GM18511 (cell line): ENCODE measurements around the gene ARFGEF3.

Experiments
- ATAC-seq: cut with Tn5 transposase; IDR thresholded peaks from one replicate; pipeline ENCODE4 v1.9.1; 2021; ENCODE audit warnings: mild to moderate bottlenecking, moderate library complexity; ENCODE audit not compliant: unreplicated experiment

The ARFGEF3 gene

DNA sequence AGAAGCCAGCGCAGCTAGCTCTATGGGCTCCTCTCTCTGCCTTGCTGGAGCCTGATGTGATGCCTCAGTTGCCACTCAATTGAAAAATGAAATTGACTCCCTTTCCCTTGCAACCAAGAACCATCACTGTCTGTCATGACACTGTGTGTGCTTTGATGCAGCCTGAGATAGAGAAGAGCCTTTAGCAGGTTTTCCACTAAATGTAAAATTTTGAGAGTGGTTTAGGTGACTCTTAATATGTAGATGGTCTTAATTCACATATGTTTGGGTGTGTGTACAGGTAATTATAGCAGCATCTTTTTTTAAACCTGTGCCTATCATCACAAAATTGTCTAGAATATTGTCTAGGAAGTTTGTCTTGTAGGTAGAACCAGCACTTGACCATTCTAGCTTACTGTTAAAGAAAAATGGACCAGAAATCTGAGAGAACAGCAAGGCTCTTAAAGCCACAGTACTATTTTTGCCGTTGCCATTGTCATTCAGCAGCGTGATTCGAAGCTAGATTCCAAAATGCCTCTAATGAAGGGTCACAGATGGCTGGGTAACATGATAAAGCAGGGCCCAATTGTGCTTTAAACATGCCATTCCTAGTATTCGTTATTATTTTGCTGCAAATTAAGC, 1.3 kb downstream of the ARFGEF3 start:
- ATAC-seq: no peak

DNA sequence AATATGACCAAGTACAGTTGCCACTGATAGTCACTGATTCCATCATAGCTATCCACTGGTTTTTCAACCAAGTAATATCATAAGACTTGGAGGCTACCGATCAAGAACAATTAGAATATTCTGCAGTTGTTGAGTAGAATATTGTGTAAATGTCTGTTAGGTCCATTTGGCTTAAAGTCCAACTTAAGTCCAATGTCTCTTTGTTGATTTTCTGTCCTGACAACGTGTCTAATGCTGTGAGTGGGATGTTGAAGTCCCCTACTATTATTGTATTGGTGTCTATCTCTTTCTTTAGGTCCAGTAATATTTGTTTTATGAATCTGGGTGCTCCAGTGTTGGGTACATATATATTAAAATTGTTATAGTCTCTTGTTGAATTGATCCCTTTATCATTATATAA, 13.9 kb downstream of the ARFGEF3 start:
- ATAC-seq: no peak

DNA sequence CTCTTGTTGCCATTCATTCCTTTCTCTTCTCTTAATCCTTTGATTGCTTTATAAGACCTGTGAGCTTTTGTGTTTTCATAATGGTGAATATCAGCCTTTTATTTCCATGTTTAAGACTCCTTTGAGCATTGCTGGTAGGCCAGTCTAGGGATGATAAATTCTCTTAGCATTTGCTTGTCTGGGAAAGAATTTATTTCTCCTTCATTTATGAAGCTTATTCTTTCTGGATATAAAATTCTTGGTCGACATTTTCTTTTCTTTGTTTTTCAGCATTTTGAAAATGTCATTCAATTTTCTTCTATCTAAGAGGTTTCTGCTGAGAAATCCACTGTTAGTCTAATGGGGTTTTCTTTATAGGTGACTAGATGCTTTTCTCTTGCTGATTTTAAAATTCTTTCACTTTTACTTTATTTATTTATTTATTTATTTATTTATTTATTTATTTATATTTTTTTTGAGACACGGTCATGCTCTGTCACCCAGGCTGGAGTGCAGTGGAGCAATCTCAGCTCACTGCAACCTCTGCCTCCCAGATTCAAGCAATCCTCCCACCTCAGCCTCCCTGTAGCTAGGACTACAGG, 15.0 kb downstream of the ARFGEF3 start:
- no peak for ATAC-seq

DNA sequence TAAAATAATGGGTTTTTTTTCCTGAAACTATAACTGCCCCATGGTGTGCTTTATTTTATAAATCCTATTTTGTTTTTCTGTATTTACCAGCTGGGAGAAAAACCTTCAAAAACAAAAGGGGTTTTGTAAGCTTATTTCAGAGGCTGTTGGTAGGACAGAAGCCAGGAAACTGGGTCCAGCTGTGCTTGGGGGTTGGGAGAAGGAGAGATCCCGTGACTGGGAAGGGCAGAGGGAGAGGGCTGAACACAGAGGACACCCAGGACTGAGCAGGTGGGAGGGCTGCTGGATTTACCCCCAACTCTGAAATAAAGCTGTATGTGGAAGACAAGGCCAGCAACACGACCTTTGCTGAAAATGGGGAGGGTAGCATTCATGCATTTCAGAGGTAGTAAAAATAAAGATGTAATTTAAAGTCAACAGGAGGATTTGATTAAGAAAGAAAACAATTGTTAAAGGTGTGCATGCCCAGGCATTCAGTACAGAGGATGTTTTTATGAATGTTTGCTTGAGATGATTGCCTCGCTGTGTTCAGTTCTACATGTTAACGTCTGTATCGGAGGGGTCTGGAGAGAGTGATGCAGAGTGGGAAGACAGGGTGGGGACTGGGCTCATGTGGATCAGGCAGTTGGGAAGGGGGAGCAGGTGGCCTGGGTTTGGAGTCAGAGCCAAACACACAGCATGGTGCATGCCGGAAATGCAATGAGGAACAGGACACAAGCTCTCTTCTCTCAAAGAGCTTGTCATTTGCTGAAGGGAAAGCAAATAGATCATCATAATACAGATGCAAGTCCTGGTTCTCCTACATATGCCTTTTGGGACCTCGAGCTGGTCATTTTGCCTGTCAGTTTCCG, 21.4 kb downstream of the ARFGEF3 start:
- ATAC-seq: no peak

DNA sequence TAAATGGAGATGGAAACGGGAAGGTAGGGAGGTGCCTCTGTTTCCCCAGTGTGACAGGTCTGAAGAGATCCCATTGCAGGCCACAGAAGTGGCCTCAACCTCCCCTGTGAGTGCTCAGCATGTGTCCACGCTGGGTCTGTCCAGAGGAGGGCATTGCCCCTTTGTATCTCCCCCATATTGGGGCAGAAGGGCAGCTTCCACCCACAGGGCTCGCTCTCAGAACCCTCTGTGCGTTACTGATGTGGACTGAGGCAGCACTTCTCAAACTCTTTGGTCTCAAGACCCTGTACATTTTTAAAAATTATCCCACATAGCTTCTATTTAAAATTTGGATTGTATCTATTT, 22.0 kb downstream of the ARFGEF3 start:
- ATAC-seq: no peak

DNA sequence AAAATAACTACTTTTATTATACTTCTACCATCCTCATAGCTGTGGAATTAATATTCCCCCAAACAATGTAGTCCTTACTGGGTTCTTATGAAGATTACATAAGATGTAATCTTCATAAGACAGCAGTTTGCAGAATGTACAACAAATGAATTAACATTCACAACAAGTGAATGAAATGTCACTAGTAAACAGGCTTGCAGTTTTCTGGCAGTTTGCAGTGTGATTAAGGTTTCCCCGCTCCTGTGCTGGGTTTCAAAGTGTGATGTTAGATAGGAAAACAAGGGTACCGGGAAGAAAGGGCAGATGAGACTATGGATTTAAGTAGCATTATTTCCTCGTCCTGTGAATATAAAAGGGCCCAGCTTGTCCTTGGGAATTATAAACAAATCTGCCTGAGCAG, 22.5 kb downstream of the ARFGEF3 start:
- ATAC-seq: no peak

DNA sequence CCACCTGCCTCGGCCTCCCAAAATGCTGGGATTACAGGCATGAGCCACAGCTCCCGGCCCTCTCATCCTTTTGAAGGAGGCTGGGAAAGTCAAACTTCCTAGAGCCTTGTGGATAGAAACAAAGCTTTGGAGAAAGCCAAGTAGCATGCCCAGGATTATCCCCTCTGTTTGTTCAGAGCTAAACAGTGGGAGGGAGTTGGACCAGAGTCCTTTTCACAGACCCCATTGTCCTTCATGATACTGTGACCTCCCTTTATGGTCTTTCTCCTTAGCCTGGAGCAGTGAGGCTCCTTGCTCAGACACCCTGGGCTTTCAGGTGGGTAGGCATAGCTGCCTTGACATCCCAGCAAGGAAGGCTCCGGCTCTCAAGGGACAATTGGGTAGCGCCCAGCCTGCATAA, 25.4 kb downstream of the ARFGEF3 start:
- ATAC-seq: no peak

DNA sequence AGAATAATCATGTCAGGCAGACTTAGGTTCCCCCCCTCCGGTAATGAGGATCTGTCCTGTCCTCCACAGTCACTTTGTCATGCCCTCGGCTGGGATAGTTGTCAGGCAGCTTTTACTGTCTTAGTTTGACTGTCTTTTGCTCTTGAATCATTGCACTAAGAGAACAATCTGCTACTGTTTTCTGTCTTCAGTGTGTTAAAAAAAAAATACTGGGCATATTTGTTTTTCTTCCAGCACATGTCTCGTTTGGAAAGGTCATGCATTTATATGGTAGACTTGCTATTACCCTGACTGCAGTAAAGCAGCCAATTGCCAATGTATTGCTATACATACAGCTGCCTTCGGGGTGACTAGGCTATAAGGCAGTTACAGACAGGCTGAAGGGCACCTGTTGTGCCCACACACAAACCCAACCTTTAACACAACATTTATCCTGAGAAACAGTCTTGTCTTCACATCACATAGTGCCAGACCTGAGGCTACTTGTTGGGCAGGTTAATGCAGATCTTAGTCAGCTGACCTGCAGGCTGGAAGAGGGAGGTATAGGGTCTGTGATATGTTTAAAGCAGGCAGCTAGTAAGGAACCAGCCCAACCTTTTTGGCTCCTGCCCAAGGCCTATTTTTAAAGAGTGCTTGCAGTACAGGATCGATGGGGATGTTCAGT, 26.7 kb downstream of the ARFGEF3 start:
- no peak for ATAC-seq

DNA sequence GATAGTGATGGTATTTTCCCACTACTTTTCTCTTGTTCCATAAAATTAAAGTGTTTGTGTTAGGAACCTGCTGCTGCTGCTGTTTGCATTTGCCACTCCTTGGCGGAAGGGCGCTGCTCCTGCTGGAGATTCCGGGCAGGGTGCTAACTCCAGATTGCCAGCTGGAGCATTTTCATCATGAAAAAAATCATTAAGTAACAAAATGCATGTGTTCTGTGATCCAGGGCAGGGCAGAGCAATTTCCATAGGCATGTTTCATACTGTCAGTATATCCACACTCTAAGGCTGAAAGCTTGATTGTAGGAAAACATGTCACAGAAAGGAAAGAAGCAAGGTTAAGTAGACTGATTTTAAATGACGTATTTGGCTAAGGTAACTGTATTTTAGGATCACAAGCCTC, 32.5 kb downstream of the ARFGEF3 start:
- no peak for ATAC-seq

DNA sequence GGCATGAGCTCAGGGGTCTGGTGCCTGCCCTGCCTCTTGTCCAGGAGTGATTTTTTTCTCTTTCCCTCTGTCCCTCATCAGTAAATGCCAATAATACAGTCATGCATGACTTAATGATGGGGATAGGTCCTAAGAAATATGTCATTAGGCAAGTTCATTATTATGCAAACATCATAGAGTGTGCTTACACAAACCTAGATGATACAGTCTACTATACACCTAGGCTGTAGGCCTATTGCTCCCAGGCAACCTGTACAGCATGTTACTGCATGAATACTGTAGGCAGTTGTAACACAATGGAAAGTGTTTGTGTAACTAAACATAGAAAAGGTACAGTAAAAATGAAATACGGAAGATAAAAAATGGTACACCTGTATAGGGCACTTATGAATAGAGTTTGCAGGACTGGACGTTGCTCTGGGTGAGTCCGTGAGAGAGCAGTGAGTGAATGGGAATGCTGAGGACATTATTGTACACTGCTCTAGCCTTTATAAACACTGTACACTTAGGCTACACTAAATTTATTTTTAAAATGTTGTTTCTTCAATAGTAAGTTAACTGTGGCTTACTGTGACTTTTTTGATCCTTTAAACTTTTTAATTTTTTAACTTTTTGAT, 34.5 kb downstream of the ARFGEF3 start:
- no peak for ATAC-seq

DNA sequence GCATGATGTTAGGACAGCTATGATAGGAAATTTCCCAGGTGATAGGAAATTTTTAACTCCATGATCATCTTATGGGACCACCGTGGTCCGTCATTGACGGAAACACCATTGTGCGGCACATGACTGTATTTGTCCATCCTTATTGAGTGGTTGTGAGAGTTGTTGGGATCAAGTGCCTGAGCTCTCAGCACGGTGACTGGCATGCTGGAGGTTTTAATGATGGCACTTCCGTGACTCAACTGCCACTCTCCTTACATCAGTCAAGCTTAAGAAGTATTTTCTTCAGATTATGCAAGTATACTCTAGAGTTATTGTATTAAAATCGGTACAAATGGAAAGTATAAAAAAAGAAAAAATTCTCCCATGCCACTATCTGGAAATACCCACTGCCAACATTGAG, 35.8 kb downstream of the ARFGEF3 start:
- no peak for ATAC-seq

DNA sequence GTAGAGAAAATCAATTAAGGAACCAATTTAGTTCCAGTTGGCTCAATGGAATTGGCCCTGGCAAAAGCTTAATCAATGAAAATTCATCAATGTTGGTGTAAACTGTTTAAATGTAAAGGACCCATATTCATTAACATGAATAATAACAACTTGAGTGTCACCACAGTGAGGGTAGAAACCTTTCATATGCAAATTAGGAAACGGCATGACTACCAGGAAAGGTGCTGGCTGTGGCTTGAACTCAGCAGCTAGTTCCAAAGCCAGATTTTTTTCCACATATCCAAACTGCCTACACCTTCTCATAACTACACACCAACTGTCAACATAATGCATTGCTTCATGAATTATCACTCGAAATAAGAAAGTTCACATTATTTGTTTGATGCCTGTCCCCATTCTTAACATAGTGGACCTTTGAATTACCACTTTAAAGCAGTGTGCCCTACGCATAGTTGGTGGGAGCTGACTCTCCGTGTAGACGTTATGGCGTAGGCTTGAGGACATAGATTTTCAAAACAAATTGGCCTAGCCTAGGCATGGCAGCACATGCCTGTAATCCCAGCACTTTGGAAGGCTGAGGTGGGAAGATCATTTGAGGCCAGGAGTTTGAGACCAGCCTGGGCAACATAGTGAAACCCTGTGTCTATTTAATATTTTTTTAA, 36.8 kb downstream of the ARFGEF3 start:
- no peak for ATAC-seq

DNA sequence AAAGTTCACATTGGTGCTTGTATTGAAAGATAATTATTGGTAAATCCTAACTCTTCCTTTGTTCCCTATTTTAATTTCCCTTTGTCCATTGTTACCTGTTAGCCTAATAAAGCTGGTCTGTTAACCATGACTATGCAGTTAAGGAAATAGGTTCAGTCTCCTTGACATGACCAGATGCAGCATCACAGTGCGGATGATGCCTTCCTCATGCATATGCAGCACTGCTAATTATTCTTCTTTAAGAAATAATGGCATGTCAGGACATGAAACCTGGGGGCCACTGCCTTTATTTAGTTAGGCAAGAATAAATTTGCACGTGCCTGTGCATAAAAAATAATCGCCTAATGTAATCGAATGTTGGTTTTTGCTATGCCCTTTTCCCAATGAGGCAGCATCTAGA, 40.1 kb downstream of the ARFGEF3 start:
- no peak for ATAC-seq

DNA sequence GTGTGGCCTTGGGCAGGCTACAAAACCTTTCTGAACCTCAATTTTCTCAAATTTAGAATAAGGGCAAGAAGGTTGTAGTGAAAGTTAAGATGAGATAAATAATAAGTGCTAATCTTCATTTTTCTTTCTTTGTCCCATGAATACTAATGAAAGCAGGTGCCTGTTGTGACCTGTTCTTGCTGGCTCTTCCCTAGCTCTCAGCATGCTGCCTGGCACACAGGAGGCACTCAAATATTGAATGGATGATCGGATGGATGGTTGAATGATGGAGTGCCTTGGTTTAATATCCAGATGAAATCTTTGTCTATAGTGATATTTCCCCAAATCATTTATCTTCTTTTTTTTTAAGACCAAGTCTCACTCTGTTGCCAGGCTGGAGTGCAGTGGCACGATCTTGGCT, 41.6 kb downstream of the ARFGEF3 start:
- no peak for ATAC-seq

DNA sequence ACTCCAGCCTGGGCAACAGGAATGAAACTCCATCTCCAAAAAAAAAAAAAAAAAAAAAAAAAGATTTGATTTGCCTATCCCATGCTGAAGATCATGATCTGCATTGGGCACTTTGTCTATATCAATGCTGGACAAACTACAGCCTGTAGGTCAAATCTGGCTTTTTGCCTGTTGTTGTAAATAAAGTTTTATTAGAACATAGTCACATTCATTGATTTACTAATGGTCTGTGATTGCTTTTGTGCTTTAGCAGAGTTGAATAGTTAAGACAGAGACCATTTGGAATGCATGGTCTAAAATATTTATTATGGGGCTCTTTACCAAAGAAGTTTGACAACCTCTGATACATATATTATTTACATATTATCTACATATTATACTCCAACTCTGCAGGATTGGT, 42.6 kb downstream of the ARFGEF3 start:
- no peak for ATAC-seq

DNA sequence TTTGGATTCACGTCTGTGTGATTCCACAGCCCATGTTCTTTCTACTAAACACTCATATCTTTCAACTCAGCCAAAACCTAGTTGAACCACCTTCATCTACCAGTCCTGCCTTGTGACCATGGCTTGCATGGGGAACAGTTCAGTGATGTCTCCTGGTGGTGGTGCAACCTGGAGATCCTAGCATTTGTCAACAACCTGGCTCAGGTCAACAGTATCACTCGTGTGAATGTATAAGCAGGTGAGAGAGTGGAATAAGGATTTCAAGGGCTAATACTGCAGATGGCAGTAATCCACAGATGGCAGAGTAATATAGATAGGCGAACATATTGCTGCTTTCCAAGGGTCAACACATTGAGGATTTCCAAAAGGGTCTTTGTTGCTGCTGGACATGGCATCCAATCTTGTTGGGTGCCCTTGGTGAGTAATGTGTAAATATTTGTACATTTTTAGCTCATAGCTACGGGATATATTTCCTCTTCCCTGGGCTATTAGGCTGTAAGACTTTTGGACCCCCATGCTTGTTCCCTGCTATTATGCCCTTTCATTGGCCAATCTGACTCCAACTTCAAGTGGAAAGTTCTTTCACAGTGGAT, 43.1 kb downstream of the ARFGEF3 start:
- ATAC-seq: no peak

DNA sequence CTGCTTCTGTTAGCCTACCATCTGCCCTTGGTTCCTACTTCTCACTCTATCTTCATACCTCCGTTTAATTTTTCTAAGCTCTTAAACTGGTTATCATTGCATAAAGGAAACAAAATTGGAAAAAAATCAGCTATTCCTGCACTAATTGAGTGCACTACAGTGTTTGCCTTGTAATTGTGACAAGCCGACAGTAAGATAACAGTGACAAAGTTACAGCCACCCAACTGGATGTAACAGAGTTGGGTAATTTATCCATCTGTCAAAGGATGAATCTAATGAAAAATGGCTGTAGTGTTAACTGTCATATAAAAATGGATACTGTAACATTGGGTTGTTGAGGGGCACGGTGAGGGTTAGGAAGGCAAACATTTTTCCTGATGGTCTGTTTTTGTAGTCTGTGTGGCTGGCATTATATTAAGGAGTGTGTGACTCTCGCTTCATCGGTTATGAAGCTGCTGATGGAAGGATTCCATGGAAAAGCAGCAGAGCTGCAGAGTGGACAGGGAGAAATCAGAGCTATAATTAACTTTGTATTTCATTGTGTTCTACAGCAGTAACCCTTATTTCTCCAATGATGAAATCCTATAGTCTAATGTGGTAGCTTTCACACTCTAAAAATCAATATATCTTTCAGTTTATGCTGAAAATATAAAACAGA, 43.8 kb downstream of the ARFGEF3 start:
- no peak for ATAC-seq

DNA sequence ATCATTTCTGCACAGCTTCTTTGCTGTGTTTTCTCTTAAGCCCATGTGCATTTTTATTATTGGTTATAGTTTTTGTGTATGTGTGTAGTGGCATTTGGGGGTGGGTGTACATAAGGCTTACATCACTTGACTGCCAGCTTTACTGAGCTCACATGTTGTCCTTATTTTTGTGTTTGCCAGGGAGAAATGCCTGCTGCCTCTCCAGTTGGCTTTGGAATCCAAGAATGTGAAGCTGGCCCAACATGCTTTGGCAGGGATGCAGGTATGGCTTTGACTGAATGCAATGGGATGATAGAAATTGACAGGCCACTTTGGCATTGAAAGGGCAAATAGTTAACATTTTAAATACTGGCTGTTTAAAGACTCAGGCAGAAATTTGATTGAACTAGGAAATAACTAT, 45.1 kb downstream of the ARFGEF3 start:
- ATAC-seq: no peak

DNA sequence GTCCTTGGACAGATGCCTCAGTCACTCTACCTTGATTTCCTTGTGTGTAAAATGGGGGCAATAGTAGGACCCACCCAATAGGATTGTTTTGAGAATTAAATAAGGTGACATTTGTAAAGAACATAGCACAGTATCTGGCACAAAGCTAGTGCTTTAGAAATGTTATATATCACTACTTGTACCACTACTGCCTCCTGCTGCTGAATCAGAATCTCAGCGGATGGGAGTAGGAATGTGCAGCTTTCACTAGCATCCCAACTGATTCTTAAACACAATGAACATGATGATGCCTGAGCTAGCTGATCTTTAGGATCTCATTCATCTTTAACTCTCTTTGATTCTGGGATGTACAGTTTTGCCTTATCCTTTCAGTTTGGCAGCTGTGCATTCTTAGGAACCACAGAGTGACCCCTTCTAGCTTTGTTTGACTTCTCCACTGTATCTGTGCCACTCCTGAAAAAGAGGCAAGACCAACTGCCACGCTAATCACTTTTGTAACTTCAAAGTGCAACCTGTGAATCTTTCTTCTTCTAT, 49.4 kb downstream of the ARFGEF3 start:
- no peak for ATAC-seq

DNA sequence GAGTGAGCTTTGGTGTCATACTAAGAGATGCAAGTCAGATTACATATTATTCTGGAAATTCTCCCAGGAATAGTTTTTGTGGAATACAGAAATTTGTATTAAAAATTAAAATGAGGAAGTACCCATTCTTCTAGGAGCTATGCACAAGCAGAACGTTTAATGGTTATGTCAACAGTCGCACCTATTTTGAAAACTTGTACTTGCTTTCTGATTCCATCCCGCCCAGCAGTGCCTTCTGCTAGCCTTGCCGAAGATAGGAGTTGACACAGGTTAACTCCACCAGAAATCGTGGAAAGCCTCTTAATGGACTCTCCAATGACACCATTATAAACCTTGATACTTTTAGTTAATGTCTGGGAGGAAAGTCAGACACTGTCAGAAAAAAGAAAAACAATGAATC, 49.9 kb downstream of the ARFGEF3 start:
- no peak for ATAC-seq
